Hypothalamus (tissue), 51 donors: ENCODE measurements around the gene WDR41.
"Not testable (repeated sequence)": the region's sequence is repeated elsewhere in the genome, so short reads cannot be mapped to it uniquely, and the experiment has no call there.

ENCODE experiments used
- DNase-seq, 51 donors: peaks; one replicate each; lab custom pipeline; 2025; lab: John Stamatoyannopoulos, UW

Gene WDR41, protein sequence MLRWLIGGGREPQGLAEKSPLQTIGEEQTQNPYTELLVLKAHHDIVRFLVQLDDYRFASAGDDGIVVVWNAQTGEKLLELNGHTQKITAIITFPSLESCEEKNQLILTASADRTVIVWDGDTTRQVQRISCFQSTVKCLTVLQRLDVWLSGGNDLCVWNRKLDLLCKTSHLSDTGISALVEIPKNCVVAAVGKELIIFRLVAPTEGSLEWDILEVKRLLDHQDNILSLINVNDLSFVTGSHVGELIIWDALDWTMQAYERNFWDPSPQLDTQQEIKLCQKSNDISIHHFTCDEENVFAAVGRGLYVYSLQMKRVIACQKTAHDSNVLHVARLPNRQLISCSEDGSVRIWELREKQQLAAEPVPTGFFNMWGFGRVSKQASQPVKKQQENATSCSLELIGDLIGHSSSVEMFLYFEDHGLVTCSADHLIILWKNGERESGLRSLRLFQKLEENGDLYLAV

DNA sequence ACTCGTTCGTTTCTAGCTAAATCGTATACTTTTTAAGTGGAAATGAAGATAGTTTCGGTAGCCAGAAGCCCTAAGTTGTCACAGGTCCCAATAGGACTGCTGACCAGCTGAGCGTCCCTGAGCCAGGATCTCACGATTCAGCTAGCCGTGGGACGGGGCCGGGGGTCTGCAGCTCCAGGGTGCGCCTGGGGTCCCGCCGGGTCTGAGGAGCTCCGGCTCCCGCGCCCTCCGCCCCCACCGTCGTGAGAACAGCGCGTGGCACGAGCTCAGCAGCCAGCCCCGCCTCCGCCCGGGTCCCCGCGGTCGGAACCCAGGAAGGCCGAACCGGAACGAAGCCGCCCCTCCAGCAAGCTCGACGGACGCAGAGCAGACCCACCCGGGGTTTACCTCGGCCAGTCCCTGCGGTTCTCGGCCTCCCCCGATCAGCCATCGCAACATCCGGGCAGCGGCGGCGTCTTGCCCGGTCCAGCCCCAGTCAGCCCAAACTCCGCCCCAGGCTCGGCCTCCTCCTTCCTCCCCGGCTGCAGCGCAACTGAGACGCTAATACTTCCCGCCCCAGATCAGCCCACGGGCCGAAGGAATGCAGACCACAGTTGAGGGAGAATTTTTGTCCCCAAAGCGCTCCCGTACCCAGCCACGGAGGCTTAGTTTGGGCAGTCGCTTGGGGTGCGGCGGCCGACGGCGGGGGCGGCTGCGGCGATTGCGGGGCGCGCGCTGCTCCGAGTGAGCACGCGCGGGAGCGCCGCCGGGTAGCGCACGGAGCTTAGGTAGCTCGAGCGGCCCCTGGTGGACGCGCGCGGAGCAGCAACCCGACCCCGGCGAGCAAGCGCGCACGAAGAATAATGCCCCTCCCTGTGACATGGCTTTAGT is at the start of gene WDR41:
Gene WDR41, minus strand, starts transcription at position 534 of the 870 bp plus-strand sequence. Its CDS starts 96 bp downstream, at position 438.
- peak; percentile 32 to 99 (median 91) for DNase-seq

DNA sequence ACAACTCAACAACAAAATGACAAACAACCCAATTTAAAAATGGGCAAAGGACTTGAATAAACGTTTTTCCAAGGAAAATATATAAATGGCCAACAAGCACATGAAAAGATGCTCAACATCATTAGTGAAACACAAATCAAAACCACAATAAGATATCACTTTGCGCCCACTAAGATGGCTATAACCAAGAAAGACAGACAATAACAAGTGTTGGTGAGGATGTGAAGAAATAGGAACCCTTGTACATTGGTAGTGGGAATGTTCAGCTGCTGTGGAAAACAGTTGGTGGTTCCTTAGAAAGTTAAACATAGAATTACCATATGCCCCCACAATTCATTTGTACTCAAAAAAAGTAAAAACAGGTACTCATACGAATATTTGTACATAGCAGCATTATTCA is 39.2 kb upstream of the WDR41 start:
- DNase-seq = no peak

DNA sequence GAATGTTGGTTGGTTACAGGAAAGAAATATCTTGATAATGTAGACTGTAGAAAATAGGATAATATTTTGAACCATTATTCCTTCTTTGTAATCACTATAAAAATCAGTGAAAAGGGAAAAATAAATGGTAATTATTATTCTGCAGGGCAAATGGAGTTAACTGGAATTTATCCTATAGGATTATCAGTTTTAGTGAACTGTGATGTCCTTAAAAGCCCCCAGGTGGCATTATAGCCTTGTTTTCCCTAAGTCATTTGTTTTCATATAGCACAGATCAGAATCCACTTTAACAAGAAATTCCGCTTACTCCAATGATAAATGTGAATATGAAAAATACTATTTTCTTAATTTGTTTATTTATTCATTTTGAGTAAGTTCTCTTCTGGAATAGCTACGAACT is 26.2 kb upstream of the WDR41 start:
- no peak for DNase-seq

DNA sequence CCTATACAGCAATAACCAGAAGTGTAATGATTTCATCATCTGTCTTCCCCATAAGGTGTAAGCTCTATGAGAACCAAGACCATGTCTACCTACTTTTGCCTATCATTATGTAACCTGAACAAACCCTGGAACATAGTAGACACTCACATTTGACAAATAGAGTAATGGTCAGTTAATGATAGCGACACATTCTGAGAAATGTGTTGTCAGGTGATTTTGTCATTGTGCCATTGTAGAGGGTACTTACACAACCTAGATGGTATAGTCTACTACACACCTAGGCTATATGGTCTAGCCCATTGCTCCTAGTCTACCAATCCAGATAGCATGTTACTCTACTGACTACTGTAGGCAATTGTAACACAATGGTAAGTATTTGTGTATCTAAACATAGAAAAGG is 22.3 kb upstream of the WDR41 start:
- DNase-seq = no peak

DNA sequence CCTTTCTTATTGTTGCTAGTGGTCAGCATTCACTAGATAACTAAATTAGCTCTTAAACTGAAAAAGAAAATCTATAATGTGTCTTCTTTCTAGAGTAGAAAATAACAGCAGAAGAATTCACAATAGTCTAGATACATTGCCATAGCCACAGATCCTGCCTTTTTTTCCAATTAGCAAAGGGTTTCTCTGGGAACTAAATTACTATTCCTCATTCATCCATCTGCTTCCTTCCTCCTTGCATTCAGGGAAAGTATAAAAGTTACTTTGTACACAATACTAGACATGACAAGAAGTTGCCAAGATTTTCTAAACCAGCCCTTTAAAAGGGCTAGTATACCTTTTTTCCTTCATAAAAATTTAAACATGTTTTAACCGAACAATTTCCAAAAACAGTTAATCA is 21.2 kb upstream of the WDR41 start:
- no peak for DNase-seq

DNA sequence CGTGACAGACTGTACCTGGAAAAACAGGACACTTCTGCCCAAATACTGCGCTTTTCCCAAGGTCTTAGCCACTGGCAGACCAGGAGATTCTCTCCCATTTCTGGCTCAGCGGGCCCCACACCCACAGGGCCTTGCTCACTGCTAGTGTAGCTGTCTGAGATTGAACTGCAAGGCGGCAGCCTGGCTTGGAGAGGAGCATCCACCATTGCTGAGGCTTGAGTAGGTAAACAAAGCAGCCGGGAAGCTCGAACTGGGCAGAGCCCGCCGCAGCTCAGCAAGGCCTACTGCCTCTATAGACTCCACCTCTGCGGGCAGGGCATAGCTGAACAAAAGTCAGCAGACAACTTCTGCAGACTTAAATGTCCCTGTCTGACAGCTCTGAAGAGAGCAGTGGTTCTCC is 9.0 kb upstream of the WDR41 start:
- not testable (repeated sequence) for DNase-seq

DNA sequence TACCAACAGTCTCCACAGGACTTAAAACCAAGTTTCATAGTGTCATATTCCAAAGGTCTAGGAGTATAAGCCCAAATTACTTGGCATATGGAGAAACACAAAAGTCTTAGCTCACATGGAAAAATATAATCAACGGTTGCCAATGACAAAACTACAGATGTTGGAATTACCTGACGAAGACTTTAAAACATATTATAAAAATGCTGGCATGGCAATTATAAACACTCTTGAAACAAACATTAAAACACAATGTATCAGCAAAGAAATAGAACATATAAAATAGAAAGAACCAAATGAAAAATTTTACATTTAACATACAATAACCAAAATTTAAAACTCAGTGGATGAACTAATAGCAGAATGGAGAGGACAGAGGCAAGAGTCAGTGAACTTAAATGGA is 7.9 kb upstream of the WDR41 start:
- DNase-seq = no peak

DNA sequence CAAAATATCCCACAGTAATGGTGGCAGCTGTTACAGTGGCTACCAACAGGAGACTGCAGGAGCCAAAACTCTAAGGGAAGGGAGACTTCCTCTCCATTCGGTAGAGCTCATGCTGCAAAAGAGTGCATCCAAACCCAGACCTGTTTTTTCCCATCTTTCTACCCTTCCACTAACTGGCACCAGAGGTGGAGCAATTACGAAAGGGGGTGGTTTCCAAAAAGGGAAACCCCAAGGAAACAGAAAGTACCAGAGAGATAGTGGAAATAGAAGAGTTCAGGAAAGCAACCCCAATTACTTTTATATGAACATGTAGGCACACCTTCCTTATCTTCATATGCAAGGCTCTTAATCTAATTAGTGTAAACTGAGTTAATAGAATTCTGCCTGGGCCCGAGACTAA is 7.3 kb upstream of the WDR41 start:
- no peak for DNase-seq

DNA sequence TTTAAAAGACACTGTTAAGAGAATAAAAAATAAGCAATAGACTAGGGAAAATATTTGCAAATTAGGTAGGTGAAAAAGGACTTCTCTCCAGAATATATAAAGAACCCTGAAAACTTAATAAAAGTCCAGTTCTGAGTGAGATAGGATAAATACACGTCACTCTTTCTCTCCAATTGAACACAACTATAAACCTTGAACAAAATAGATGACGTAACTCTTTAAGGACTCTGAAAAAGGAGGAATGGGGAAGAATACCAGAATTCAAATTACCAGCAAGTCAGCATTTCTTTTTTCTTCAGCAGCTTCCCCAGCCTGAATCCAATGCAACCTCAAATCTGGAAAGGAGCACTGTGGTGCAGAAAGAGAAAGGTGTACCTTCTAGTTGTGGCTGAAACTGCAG is 6.8 kb upstream of the WDR41 start:
- DNase-seq = no peak

DNA sequence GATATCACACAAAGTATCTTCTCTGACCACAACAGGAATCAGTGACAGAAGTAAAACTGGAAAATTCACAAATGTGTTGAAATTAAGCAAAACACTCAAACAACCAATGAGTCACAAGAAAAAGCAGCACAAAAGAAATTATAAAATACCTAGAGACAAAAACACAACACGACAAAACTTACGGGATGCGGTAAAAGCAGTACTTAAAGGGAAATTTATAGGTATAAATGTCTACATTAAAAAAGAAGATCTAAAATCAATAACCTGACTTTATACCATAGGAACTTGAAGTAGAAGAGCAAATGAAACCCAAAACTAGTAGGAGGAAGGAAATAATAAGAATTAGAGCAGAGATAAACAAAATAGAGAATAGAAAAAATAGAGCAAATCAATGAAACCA is 2.8 kb upstream of the WDR41 start:
- DNase-seq = no peak

DNA sequence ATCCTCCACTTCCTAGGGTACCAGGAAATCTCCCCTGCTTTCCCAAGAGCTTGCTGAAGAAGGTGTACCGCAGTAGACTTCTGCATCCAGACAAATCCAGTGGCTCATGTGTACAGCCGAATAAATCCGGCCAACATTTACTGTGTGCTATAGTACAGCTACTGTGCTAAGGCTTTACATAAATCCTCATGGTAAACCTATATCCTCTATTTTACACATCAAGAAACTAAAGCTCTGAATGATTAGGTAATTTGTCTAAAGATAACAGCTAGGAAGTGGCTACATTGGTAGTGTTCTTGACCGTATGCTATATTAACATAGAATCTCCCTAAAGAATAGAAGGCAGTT is 511 bp upstream of the WDR41 start:
- DNase-seq = no peak

DNA sequence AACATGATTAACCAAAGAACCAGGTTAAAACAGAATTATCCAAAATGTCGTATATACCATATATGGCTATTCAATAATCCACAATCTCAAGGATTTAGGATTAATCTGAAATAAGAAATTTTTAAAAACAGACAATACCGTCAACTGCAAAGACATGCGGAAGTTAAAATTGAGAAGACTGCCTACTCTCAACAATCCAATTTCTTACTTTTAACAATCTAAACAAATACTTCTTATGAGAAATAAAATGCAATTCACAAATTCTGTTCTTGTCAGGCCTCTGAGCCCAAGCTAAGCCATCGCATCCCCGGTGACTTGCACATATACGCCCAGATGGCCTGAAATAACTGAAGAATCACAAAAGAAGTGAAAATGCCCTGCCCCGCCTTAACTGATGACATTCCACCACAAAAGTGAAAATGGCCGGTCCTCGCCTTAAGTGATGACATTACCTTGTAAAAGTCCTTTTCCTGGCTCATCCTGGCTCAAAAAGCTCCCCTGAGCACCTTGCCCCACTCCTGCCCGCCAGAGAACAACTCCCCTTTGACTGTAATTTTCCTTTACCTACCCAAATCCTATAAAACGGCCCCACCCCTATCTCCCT is 1.3 kb downstream of the WDR41 start:
- peak in 1 of 51 donors; percentile 21 for DNase-seq

DNA sequence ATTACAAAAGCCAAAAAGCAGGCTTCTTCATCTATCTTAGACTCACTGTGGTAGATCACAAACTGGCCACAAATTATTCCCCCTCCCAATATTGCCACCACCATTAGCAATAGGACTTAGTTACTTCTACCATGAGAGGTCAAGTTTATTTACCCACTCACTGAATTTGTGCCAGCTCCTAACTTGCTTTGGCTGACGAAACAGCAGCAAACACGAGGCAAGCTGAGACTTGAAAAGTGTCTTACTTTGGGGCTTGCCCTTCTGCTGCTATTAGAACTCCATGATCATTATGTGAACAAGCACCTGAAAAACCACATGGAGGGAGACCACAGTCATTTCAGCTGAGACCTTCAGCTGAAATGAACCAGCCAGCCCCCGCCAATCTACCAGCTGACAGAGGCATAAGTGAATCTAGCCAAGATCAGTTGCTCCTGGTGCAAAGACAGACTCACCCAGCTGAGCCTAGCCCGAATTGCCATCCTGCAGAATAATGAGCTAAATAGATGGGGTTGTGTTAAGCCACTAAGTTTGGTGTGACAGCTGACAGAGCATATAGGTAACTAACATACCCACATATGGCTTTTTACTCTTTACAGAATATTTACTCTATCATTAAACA is 5.7 kb downstream of the WDR41 start:
- no peak for DNase-seq

DNA sequence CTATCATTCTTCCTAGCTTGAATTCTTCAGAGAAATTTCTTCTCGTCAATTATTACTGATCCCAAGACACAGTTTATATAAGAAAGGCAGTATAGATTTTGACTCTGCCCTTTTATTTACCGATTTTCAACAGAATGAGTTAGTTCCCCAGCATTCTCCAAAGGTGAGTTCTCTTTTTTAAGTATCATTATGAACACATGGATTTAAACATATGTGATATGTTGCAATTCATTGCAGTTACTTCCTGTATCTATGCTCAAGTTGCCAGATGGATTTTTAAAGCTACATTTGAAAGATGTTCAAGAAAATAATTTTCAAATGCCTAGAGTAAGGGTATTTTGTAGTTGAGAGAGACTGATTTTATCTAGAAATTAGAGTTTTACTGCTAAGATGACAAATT is 8.4 kb downstream of the WDR41 start:
- no peak for DNase-seq

DNA sequence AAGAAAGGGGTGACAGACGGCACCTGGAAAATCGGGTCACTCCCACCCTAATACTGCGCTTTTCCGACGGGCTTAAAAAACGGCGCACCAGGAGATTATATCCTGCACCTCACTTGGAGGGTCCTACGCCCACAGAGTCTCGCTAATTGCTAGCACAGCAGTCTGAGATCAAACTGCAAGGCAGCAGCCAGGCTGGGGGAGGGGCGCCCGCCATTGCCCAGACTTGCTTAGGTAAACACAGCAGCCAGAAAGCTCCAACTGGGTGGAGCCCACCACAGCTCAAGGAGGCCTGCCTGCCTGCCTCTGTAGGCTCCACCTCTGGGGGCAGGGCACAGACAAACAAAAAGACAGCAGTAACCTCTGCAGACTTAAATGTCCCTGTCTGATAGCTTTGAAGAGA is 17.1 kb downstream of the WDR41 start:
- not testable (repeated sequence) for DNase-seq

DNA sequence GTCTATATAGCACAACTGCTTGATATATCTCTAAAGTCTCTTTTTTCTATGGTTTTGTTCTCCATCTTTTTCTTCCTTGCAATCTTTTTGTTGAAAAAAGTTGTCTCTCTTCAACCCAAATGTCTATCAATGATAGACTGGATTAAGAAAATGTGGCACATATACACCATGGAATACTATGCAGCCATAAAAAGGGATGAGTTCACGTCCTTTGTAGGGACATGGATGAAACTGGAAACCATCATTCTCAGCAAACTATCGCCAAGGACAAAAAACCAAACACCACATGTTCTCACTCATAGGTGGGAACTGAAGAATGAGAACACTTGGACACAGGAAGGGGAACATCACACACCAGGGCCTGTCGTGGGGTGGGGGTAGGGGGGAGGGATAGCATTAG is 23.2 kb downstream of the WDR41 start:
- not testable (repeated sequence) for DNase-seq

DNA sequence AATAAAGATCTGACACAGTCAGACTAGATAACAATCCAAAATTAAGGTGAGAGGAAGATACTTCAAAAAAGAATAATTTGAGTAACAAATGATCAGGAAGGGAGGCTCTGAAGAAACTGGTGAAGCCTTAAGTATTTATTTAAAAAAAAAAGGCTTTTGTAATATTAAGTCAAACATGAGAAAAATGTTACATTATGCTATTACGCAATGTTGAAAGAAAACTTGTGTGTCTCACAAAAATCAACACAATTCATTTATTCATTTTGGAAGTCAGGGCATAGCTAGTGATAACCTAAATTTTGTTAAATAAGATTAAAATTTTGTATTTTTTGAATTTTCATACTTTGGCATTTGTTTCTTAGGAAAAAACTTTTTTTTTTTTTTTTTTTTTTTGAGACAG is 28.2 kb downstream of the WDR41 start:
- no peak for DNase-seq

DNA sequence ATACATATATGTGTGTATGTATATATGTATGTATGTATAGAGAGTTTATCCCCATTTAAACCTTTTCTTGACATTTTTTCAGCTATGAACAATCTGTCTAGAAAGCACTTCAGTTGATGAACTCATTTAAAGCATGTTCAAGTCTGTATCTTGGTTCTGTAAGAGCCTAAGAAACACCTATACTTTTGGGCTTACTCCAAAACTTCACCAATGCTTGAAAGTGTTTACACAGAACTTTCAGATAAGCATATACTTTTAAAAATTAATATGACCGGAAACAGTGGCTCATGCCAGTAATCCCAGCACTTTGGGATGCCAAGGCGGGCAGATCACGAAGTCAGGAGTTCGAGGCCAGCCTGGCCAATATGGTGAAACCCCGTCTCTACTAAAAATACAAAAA is 30.8 kb downstream of the WDR41 start:
- DNase-seq = no peak

DNA sequence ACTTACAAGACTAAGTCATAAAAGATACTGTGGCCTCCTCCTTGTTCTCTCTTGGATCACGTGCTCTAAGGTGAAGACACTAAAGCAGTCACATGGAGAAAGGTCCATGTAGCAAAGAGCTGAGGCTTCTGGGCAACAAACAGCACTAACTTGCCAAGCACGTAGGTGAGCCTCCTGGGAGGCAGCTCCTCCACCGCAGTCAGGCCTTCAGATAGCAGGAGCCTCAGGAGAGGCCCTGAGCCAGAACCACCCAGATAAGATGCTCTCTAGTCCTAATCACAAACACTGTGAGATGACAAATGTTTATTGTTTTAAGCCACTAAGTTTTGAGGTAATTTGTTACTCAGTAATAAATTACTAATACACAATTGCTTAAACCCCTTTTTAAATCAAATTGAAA is 38.0 kb downstream of the WDR41 start:
- DNase-seq = no peak

DNA sequence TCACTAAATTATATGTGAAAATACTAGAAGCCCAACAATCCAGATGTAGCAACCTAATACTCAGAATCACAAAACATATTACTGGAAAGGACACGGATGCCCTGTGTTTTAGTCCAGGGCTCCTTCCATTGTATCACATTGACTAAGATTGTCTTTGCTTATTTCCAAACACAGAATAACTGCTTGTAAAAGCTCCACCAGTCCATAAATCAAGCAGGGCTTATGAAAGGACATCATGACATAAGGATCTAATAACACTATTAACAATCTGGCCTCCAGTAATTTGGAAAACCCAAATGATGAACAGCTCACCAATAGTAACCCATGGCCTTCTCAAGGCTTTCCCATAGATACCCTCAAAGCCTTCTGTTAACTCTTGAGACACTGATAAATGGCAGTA is 39.8 kb downstream of the WDR41 start:
- no peak for DNase-seq

DNA sequence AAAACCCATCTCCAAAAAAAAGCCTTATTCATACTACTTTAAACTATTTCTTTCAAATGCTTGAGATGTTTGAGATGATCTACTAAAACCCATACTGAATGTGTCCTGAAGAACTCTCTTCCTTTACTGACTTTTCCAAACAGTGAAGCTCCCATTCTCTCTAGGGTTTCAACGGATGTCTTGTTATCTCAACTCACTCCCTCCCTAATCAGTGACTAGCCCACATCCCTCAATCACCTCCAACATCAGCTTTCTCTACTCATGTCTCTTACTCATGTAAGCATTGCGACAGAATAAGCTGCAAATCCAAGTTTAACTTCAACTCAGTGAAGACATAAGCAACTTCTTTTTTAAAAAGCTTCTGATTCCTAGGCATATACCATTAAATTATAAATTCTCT is 42.1 kb downstream of the WDR41 start:
- no peak for DNase-seq
